SK-N-MC (cell line): ENCODE data around the gene HOMER2.

Experiments used
- EZH2 ChIP-seq: fragments of 200-600 bp; sonication (generic); IDR thresholded peaks from one replicate; pipeline ENCODE4 v1.6.1; 2017; ENCODE audit warnings: antibody characterized with exemption
- FOXP2 ChIP-seq: optimal IDR thresholded peaks from 2 replicates; pipeline ENCODE3; 2011; ENCODE audit warnings: mild to moderate bottlenecking, moderate library complexity; ENCODE audit not compliant: insufficient read depth; ENCODE audit errors: extremely low read length, control extremely low read depth
- POLR2AphosphoS5 ChIP-seq: IDR thresholded peaks from 2 replicates; pipeline ENCODE4 v1.6.1; 2012; ENCODE audit warnings: mild to moderate bottlenecking, low read depth, low read length, borderline replicate concordance

DNA sequence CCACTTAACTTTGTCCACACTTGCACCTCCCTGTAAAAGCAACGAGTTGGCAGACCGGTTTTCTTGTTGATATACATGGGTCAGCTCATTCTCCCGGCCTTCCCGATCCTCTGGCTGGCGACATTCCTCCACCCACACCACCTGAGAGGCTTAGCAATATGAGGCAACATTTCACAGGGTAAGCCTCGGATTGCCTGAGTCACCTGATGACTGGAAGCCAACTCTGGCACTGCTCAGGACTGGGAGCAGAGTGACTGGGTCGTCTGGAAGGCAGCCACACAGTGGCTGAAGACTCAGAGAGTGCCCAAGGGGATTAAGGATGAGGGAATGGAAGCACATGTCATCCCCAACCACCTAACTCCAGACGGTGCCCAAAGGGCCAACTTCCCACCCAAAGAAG lies 9.8 kb downstream of the HOMER2 start:
- TF ChIP-seq POLR2AphosphoS5: no peak
- TF ChIP-seq FOXP2: no peak
- no peak for TF ChIP-seq EZH2
